Mononuclear cell (primary cell): ENCODE results near the gene TMC4. TPM values are rescaled to one million over a fixed set of nuclear protein-coding genes. Genes with fewer than 3 reads are reported as not detected.
"Not testable (repeated sequence)": the region's sequence is repeated elsewhere in the genome, so short reads cannot be mapped to it uniquely, and the experiment has no call there.

Source experiments
- H3K27me3 ChIP-seq: 2 replicates; pipeline ENCODE4 v1.6.0; 2011; ENCODE audit warnings: low read length, control low read depth; ENCODE audit not compliant: insufficient read depth
- H3K4me1 ChIP-seq: 2 replicates; pipeline ENCODE4 v1.5.1; 2011; ENCODE audit warnings: mild to moderate bottlenecking, low read length, control low read depth; ENCODE audit not compliant: insufficient read depth
- H3K4me3 ChIP-seq: 2 replicates; pipeline ENCODE4 v1.5.1; 2011; ENCODE audit warnings: mild to moderate bottlenecking, low read length, moderate library complexity
- H3K9me3 ChIP-seq: 2 replicates; pipeline ENCODE4 v1.5.1; 2011; ENCODE audit warnings: low read depth, mild to moderate bottlenecking, control low read depth, low read length
- total RNA-seq: library from RNA; depleted of rRNA; stranded (reverse); fragments of >200 nt; gene quantifications from one replicate; pipeline ENCODE4 v1.2.3, GENCODE V29; 2012

TMC4 gene
- total RNA-seq, 1 donor: 0.31 TPM

GRCh38 chr19:54191811-54192453 lies 19.0 kb upstream of the TMC4 start:
- peak overlapping the region; percentile 78 for H3K4me3 ChIP-seq

DNA sequence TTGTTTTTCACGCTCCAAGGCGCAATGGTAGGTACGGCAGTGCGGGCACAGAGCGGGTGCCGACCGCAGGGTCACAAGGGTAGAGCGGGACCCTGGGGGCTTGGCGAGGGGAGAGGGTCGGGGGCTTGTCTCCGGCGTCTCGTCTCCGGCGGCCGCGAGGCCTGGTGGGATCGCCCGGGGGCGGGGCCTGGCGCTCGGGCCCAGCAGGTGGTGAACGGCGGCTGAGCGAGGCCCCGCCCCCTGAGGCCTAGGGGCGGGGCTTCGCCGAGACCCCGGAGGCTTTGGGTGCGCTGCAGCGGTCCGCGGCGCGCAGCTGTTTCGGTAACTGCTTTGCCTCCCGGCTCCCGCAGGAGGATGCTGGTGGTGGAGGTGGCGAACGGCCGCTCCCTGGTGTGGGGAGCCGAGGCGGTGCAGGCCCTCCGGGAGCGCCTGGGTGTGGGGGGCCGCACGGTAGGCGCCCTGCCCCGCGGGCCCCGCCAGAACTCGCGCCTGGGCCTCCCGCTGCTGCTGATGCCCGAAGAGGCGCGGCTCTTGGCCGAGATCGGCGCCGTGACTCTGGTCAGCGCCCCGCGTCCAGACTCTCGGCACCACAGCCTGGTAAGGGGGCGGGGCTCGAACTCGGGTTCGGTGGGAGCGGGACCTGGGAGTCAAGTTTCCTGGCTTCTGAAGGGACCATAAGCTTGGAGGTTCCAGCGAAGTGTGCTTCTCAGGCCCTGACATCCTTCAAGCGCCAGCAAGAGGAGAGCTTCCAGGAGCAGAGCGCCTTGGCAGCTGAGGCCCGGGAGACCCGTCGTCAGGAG lies 18.3 kb upstream of the TMC4 start, which contains the start of gene TSEN34:
TSS of gene TSEN34 (plus strand) at position 298 of the 800 bp plus-strand sequence. CDS start at position 355, 57 bp downstream.
- H3K27me3 ChIP-seq: no peaks in the 10 kb centered on the region

More at GRCh38 chr19:54191811-54192453, 19.0 kb upstream of the TMC4 start:
- Histone ChIP-seq H3K4me1 (peaks cover 35% of the 10 kb centered on the region), H3K9me3 (no peaks in the 10 kb centered on the region), H3K27me3 (no peaks in the 10 kb centered on the region)

DNA sequence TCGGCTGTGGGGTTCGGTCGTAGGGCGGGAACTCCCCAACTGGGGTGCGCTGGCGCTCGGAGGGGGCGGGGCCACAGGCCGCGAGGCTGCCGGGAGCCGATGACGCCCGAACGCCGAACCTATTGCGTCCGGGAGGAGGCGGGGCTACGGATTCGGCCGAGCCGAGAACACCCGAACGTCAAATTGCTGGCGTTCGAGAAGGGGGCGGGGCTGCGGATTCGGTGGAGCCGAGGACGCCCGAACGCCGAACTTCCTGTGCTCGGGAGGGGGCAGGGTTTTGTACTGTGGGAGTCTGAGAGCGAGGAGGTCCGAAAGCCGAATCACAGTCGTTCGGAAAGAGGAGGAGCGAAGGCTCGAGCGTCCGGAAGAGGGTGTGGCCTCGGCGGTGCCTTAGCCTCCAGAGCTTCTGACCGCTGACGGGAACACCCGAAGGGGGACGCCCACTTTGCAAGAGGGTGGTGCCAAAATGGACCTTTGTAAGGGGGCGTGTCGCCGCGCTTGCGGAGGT lies 17.6 kb upstream of the TMC4 start:
- Histone ChIP-seq H3K9me3 (no peaks in the 10 kb centered on the region), H3K4me3 (peak overlapping the region; percentile 78)

More for the DNA sequence above, 18.3 kb upstream of the TMC4 start, which contains the start of gene TSEN34:
- H3K9me3 ChIP-seq: no peaks in the 10 kb centered on the region
- peaks cover 37% of the 10 kb centered on the region for H3K4me1 ChIP-seq
- H3K4me3 ChIP-seq: peak within 1 kb of the TSS; percentile 78

GRCh38 chr19:54189735-54190502 lies 17.0 kb upstream of the TMC4 start:
- H3K9me3 ChIP-seq: no peaks in the 10 kb centered on the region
- H3K4me3 ChIP-seq: peak overlapping the region; percentile 78
- H3K27me3 ChIP-seq: no peaks in the 10 kb centered on the region
- H3K4me1 ChIP-seq: peaks cover 37% of the 10 kb centered on the region

More for the DNA sequence above, 17.6 kb upstream of the TMC4 start:
- Histone ChIP-seq H3K4me1 (peaks cover 37% of the 10 kb centered on the region), H3K27me3 (no peaks in the 10 kb centered on the region)

DNA sequence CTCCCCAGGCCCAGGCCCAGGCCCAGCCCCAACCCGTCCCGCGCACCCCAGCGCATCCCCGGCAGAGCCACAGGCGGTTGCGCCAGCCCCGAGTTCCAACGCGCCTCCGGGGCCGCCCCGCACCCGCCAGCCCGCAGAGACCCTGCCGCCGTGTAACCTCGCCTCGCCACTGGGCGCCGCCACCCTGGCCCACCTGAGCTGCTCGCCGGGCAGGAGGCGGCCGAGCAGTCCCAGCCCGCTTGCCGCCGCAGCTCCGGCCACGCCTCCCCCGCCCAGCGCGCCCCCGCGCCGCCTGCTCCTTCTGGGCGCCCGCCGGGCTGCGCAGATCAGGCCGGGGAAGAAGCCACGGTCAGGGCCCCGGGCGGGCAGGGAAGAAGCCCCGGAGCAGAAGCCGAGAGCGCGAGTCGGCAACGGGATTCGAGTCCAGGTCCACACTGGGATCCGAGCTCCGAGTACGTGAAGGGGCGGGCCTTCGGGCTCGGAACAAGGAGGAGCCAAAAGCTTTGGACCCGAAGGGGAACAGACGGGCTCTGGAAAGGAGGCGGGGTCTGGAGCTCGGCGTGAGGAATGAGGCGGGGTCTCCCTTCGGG lies 16.3 kb upstream of the TMC4 start, which contains the start of gene MBOAT7:
TSS of gene MBOAT7 (minus strand) at position 436 of the 590 bp plus-strand sequence. CDS start 1,072 bp downstream, outside the sequence.
- Histone ChIP-seq H3K9me3 (no peaks in the 10 kb centered on the region), H3K4me3 (peak within 1 kb of the TSS; percentile 78), H3K4me1 (peaks cover 37% of the 10 kb centered on the region), H3K27me3 (no peaks in the 10 kb centered on the region)

GRCh38 chr19:54188215-54188871 lies 15.4 kb upstream of the TMC4 start:
- H3K4me1 ChIP-seq: peaks cover 37% of the 10 kb centered on the region
- no peaks in the 10 kb centered on the region for H3K27me3 ChIP-seq
- H3K4me3 ChIP-seq: peak overlapping the region; percentile 78
- no peaks in the 10 kb centered on the region for H3K9me3 ChIP-seq

GRCh38 chr19:54186934-54187381 lies 14.0 kb upstream of the TMC4 start:
- no peak overlapping the region for H3K4me3 ChIP-seq
- peaks cover 26% of the 10 kb centered on the region for H3K4me1 ChIP-seq
- H3K9me3 ChIP-seq: no peaks in the 10 kb centered on the region
- H3K27me3 ChIP-seq: no peaks in the 10 kb centered on the region

- peaks cover 21% of the 10 kb centered on the region for H3K4me1 ChIP-seq
- no peaks in the 10 kb centered on the region for H3K9me3 ChIP-seq
- H3K4me3 ChIP-seq: no peak overlapping the region
- no peaks in the 10 kb centered on the region for H3K27me3 ChIP-seq
These were observed 13.4 kb upstream of the TMC4 start for GRCh38 chr19:54186351-54186750.

DNA sequence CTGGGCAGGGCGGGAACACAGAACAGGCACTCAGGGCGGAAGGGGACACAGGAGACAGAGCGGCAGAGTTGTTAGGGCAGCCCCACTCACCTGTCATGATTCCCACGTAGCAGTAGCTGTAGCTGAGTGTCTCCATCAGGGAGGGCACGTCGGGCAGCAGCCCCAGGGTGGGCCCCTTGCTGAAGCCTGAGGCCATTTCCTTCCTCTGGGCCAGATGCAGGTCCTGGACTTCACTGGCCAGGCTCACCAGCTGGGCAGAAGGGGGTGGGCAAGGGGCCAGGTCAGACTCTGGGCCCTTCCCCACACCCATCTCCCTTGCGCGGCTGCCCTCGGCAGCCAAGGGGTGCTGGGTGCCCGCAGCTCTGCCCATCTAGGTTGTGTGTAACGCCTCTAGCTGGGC lies 10.5 kb upstream of the TMC4 start:
- peaks cover 16% of the 10 kb centered on the region for H3K4me1 ChIP-seq
- H3K4me3 ChIP-seq: no peak overlapping the region
- no peaks in the 10 kb centered on the region for H3K9me3 ChIP-seq
- H3K27me3 ChIP-seq: no peaks in the 10 kb centered on the region

GRCh38 chr19:54181894-54182293 lies 8.9 kb upstream of the TMC4 start:
- not testable (repeated sequence) for H3K4me1 ChIP-seq, H3K9me3 ChIP-seq, H3K27me3 ChIP-seq, H3K4me3 ChIP-seq

- Histone ChIP-seq H3K4me1 (no peaks in the 10 kb centered on the region), H3K27me3 (no peaks in the 10 kb centered on the region), H3K4me3 (no peak overlapping the region), H3K9me3 (no peaks in the 10 kb centered on the region)
These were observed 7.7 kb upstream of the TMC4 start for GRCh38 chr19:54180691-54181091.

GRCh38 chr19:54179921-54180461 lies 7.0 kb upstream of the TMC4 start:
- no peaks in the 10 kb centered on the region for H3K27me3 ChIP-seq
- H3K4me1 ChIP-seq: no peaks in the 10 kb centered on the region
- H3K4me3 ChIP-seq: no peak overlapping the region
- no peaks in the 10 kb centered on the region for H3K9me3 ChIP-seq

DNA sequence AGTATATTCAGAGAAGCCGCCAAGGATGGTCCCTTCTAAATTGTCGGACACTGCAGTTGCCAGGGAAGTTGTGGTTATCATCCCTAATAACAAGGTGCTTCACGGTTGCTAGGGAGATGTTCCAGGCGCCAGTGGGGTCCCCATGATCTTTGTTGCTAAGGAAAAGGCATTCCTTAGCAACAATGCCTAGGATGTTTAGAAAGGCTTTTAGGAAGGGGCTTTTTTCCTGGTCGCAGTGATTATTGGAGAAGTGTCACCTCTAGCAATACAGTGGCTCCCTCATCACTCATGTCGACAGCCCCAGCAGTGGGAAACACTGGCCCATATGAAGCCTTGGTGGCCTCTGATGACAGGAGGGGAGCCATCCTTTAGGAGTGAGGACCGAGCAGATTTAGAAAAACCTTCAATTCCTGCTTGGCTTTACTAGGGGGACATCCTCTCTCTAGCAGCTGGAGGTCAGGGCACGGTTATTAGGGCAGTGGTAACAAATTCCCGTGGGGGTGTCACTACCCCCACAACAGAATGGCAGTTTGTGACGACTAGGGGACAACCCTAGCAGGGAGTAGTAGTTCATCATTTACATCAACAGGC lies 6.4 kb upstream of the TMC4 start:
- no peaks in the 10 kb centered on the region for H3K27me3 ChIP-seq
- no peak overlapping the region for H3K4me3 ChIP-seq
- H3K4me1 ChIP-seq: no peaks in the 10 kb centered on the region
- no peaks in the 10 kb centered on the region for H3K9me3 ChIP-seq
